Measurements from ENCODE around the gene TRIOBP. TPM values are rescaled to one million over a fixed set of nuclear protein-coding genes. Genes with fewer than 3 reads are reported as not detected.

The TRIOBP gene
- total RNA-seq, 1 donor from 2014 or later, result 85.0 TPM

- ATAC-seq (peak; percentile 1), DNase-seq (no peak)
- H3K4me3 ChIP-seq, result peak overlapping the region; percentile 98
- H3K36me3 ChIP-seq, result no peaks in the 10 kb centered on the region
- H3K27me3 ChIP-seq, result no peaks in the 10 kb centered on the region
- H3K27ac ChIP-seq, result peak overlapping the region; percentile 93
- peaks cover 68% of the 10 kb centered on the region for H3K4me1 ChIP-seq
- TF ChIP-seq, protein P1, sequence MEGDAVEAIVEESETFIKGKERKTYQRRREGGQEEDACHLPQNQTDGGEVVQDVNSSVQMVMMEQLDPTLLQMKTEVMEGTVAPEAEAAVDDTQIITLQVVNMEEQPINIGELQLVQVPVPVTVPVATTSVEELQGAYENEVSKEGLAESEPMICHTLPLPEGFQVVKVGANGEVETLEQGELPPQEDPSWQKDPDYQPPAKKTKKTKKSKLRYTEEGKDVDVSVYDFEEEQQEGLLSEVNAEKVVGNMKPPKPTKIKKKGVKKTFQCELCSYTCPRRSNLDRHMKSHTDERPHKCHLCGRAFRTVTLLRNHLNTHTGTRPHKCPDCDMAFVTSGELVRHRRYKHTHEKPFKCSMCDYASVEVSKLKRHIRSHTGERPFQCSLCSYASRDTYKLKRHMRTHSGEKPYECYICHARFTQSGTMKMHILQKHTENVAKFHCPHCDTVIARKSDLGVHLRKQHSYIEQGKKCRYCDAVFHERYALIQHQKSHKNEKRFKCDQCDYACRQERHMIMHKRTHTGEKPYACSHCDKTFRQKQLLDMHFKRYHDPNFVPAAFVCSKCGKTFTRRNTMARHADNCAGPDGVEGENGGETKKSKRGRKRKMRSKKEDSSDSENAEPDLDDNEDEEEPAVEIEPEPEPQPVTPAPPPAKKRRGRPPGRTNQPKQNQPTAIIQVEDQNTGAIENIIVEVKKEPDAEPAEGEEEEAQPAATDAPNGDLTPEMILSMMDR (IDR thresholded peaks at IDR 0.05), result no peak
- intact Hi-C loops (cut with DNase I), result no loop called here
- no peaks in the 10 kb centered on the region for H3K9me3 ChIP-seq
Measured at GRCh38 chr22:37747080-37747714, 50.3 kb downstream of the TRIOBP start.

- Histone ChIP-seq H3K27me3 (no peaks in the 10 kb centered on the region), H3K9me3 (no peaks in the 10 kb centered on the region), H3K4me1 (peaks cover 67% of the 10 kb centered on the region), H3K27ac (peak overlapping the region; percentile 93), H3K4me3 (peak overlapping the region; percentile 98), H3K36me3 (no peaks in the 10 kb centered on the region)
- DNase-seq (no peak), ATAC-seq (no peak)
- intact Hi-C loops (cut with DNase I), result no loop called here
- TF ChIP-seq, protein P1 (IDR thresholded peaks at IDR 0.05), result no peak
Measured at GRCh38 chr22:37747715-37748100, 50.9 kb downstream of the TRIOBP start.

DNA sequence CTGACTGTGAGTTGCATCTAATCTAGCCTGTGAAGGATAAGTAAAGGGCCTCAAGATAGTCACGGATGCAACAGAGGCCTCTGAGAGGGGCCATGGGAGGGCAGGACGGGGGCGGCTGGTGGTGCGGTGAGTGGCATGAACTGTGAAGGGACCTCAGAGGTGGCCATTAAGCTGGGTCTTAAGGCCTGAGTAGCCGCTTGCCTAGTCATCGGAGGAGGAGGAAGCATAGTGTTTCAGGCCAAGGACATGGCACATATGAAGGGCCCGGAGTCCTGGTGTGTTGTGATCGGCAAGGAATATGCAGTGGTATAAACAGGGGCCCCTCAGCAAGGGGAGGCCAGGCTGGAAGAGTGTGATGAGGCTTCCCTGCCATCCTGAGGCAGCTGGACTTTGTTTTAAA lies 51.8 kb downstream of the TRIOBP start:
- peak overlapping the region; percentile 74 for H3K27ac ChIP-seq
- no peak for ATAC-seq
- TF ChIP-seq, protein P1 (IDR thresholded peaks at IDR 0.05), result no peak
- no peak for DNase-seq
- H3K4me3 ChIP-seq, result no peak overlapping the region
- no peaks in the 10 kb centered on the region for H3K9me3 ChIP-seq
- intact Hi-C loops (cut with DNase I), result no loop called here
- H3K27me3 ChIP-seq, result no peaks in the 10 kb centered on the region
- H3K4me1 ChIP-seq, result peaks cover 70% of the 10 kb centered on the region
- H3K36me3 ChIP-seq, result no peaks in the 10 kb centered on the region

DNA sequence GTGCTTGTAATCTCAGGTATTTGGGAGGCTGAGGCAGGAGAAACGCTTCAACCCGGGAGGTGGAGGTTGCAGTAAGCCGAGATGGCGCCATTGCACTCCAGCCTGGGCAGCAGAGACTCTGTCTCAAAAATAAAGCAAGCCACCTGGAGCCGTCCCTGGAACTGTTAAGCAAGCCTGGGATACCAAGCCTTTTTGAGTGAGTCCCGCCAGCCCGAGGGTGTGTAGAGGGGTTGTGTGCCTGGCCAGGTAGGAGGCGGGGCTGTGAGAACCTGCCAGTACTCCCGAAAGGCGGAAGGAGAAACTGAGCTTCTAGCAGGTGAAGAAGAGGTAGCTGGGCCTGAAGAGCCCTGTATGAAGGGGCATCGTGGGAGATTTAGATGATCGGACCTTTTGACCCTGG lies 52.4 kb downstream of the TRIOBP start:
- no peaks in the 10 kb centered on the region for H3K27me3 ChIP-seq
- ATAC-seq (peak; percentile 8), DNase-seq (peak; percentile 84)
- no peaks in the 10 kb centered on the region for H3K9me3 ChIP-seq
- H3K4me3 ChIP-seq, result no peak overlapping the region
- TF ChIP-seq, protein P1 (IDR thresholded peaks at IDR 0.05), result no peak
- no peaks in the 10 kb centered on the region for H3K36me3 ChIP-seq
- H3K27ac ChIP-seq, result peak overlapping the region; percentile 74
- peaks cover 75% of the 10 kb centered on the region for H3K4me1 ChIP-seq
- intact Hi-C loops (cut with DNase I), result no loop called here

GRCh38 chr22:37749831-37750595 lies 53.2 kb downstream of the TRIOBP start:
- Histone ChIP-seq H3K27me3 (no peaks in the 10 kb centered on the region), H3K27ac (peak overlapping the region; percentile 74), H3K9me3 (no peaks in the 10 kb centered on the region), H3K4me1 (peaks cover 81% of the 10 kb centered on the region), H3K36me3 (peaks cover 7% of the 10 kb centered on the region), H3K4me3 (no peak overlapping the region)
- ATAC-seq, result no peak
- TF ChIP-seq, protein P1 (IDR thresholded peaks at IDR 0.05), result no peak
- intact Hi-C loops (cut with DNase I), result no loop called here
- no peak for DNase-seq
